Stimulated activated CD4-positive, alpha-beta T cell treated with anti-CD3 and anti-CD28 coated beads, Interleukin-15, amount 100 ng/mL, for 48 hours (primary cell): ENCODE results near the gene IGFBP5.

Experiments
- DNase-seq, 2 donors: peaks; one replicate each; pipeline ENCODE4 v3.0.0-alpha.2; 2020; ENCODE audit warnings: low read depth in 2 of 2

IGFBP5 gene

DNA sequence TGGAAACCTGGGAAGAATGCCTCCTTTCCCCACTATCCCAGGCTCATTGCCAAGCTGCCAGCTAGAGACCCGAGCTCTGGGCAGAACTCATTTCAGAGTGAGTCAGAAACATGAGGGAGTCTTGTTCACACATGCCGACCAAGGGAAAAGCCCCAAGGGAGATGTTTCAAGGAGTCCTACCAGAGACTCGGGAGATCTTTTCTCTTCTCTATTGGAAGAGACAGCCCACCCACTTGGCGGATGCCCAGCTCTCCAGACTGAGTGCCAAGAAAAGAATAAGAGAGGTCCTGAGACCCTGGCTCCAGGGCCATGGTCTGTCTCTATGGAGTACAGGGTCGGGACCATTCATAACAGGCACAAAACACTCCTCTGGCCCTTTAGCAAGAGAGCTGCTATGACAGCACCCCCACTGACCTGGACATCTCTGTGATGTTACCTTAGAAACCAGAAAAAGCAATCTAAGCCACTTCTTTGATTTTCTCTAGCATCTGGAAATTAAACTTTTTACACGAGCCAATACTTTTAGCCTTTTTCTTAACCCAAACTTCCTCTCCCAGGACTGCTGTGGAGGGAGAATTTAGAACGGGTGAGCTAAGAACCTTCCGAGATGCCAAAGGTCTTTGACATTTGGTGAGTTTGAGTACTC is 18.5 kb upstream of the IGFBP5 start:
- DNase-seq: no peak

DNA sequence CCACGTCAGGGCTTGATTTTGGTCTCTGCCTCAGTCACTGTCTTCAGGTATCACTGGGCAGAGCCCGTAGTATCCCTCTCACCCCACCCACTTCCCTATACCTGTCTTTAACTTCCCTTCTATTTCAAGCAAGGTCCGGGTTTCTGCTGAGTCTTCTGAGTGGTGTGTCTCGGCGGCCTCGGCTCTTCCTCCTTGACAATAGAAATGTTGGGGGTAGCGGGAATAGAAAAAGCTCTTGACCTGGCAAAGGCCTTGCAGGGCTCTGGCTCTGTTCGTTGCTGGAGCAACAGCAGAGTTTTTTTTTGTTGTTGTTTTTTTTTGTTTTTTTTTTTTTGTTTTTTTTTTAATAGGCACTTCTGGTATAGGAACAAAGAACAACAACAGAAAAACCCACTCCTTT is 16.0 kb upstream of the IGFBP5 start:
- no peak for DNase-seq

DNA sequence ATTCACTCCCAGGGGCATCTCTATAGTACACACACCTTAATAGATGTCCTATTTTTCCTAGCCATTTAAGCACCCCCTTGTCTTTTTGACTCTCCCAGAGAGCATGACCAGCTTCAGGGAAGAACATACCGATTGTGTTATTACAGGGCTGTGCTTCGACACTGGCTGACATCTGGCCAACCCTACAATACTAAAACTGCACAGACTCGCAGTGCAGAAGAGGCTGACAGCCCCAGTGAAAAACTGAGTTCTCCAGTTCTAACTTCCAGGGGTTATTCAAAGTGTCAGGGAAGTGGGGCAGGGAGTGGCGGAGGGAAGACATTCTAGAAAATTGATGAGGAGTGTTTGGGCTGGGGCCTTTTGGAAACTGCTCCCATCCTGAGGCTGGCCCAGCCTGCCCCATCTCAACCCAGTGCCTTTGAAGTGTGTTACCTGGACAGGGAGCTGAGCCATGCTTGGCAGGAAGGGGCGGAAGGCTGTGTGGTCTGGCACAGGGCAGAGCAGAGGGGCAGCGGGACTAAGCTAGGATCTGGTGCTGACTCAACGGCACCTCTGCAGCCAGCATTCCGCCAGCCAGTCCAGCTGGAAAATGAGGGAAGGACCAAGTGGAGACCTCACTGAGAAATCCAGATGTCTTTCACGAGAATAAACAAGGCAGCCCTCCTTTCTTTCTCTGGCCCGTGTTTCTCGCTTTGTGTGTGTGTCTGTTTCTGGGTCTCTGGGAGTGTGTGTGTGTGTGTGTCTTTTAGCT is 15.4 kb upstream of the IGFBP5 start:
- no peak for DNase-seq

DNA sequence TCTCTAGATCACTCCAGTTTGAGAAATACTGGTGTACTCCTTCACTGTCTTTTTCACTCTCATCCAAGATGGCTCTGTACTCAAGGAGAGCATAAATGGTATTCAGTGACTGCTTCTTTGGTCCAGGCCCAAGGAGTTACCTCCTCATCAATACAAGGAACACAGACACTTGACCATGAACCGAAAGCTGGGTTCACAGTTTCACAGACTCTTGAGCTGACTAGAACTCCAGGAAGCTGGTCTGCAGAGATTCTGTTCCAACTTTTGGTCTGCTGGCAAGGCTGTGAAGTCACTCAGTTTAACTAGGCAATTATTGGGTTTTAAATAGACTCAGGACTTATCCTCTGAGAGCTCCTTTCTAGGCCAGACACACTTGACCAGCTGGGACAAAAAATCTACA is 7.4 kb upstream of the IGFBP5 start:
- no peak for DNase-seq

DNA sequence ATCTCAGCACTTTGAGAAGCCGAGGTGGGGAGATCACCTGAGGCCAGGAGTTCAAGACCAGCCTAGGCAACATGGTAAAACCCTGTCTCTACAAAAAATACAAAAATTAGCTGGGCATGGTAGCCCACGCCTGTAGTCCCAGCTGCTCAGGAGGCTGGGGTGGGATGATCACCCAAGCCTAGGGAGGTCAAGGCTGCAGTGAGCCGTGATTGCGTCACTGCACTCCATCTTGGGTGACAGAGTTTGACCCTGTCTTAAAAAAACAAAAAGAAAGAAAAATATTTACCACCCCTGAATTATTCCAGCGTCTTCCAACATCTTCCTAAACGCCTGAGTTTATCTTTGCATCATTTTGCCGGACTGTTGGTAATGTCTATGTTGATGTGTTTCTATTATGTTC is 6.2 kb upstream of the IGFBP5 start:
- DNase-seq: no peak

DNA sequence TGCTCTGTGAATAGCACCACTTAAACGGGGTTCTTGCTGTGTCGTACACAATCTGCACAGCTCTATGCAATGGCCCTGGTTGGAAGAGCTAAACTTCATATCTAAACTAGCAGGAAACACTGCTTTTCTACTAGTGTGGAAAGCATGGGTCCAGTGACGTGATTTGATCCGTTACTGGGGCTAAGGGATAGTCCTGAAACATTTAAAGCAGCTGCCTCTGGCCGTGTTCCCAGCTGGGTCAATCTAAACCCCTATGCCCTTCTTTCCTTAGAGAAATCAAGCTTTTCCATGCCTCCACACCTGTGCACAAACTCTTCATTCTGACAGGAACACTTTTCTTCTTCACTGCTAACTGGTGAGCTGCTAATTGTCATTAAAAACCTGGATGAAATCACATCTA is 5.4 kb upstream of the IGFBP5 start:
- DNase-seq: no peak

DNA sequence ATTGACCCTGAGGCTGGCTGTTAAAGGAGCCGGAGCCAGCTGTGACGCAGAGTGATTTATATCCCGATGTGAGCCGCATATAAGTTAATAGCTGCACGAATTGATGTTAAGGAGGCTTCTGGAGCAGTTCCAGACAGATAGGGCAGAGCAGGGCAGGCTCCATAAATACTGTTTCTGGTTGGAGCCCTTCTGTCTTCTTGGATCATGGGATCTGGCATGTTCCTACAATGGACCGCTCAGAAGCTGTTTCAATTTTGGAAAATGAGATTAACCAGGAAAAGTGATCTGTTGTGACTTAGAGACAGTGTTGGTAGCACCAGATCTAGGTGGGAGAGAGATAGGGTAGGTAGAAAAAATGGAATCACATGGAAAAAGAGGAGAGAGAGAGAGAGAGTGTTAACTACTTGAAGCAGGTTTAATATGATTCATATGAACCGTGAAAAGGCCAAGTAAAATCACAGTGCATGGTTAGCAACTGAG is 4.8 kb upstream of the IGFBP5 start:
- DNase-seq: no peak

DNA sequence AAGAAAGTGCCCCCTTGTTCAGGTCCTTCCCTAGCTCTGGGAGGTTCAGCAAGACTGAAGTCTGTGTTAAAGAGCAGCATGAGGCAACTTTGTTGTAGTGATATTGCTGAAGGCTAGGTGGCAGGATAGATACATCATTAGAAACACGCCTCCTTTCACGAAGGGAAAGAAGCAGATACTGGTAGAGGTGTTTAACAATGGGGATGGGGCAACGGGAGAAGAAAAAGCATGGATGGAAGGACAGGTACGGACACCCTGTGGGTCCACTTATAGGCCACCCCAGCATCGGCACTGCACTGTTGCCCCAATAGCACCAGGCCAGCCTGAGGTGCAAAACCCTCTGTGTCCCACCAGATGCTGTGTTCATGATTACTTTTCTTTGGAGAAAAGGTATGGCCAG is 3.5 kb upstream of the IGFBP5 start:
- DNase-seq: no peak

DNA sequence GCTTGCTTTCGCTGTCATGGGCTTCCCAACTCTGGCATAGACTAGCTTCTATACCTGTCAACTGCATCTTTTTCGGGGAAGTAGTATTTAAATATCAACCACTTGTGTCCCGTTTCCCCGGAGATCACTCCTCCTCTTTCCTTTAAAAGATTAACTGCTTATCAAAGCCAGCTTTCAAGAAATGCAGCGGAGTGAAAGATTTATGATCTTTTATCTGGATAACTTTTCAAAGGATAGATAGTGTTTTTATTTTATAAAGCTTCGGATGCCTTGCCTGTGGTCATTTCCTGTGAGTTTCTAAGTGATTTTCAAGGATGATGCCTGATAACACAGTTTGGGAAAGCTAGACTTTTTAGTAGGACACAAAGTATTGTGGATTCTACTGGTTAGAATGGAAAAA is 2.9 kb upstream of the IGFBP5 start:
- no peak for DNase-seq

DNA sequence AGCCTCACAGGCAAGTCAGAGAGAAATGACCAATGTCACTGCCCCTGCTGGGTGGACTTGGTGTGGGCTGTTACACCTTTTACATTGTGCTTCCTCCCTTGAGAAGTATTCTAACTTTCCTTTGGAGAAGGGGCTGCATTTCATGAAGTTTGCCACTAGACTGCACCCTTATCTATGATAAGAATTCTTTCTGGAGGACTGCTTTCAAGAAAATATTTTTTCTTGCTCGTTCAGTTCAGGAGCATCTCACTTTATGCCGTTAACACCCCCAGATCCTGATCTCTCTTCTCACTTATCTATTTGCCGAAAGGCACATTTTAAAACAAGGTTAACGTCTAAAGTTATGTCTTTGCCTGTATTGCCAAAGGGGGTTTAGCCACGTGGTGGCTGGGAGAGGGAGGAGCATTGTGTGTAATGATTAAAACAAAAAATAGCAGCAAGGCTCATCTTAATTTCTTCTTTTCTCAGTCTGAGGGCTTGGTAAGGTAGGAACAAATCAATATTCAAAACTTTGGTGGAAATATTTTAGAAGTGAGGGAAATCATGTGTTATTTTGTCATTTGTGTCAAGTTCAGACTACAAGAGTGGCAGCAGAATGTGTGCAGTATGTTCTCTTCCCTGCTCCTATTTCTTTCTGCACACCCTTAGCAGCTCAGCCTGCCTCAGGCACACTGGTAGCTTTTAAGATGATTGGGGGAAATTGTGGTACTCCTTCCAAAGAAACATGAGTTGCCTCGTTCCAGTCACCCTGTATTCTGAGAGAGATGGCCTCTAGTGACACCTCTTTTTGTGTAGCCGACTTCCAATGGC is 1.6 kb upstream of the IGFBP5 start:
- no peak for DNase-seq

DNA sequence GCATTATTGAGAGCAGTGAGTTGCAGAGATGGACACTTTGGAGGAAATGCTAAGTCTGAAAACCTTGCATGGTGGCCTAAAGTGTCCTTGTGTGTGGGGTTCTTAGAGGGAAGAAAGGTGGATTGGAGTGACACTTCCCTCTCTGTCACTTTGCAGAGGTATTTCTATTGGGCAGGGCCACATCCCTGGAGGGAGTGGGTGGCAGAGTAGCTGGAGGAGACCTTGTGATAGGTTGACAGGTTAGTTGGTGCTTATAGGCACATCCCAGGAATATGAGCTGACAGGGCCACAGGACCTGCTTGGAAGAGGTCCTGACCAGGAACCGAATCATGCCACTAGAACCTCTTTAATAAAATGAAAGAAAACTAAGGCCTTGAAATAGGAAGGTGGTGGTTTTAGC is 972 bp upstream of the IGFBP5 start:
- no peak for DNase-seq

DNA sequence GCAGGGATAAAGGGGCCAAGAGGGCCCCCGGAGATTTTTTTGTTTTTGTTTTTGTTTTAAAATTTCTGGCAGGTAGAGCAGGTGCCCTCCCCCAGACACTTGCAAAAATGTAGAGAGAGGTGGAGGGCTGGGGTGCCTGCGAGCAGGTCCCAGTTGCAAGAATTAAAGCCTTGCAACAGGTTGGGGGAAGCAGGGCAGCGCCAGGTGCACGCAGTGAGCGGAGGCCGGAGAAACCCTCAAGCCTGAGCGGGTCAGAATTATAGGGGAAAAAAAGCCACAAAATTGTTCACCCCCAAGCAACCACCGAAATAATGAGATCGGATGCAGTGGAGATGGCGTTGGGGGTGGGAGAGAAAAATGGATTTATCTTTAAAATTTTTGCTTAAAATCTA is 527 bp downstream of the IGFBP5 start:
- no peak for DNase-seq

DNA sequence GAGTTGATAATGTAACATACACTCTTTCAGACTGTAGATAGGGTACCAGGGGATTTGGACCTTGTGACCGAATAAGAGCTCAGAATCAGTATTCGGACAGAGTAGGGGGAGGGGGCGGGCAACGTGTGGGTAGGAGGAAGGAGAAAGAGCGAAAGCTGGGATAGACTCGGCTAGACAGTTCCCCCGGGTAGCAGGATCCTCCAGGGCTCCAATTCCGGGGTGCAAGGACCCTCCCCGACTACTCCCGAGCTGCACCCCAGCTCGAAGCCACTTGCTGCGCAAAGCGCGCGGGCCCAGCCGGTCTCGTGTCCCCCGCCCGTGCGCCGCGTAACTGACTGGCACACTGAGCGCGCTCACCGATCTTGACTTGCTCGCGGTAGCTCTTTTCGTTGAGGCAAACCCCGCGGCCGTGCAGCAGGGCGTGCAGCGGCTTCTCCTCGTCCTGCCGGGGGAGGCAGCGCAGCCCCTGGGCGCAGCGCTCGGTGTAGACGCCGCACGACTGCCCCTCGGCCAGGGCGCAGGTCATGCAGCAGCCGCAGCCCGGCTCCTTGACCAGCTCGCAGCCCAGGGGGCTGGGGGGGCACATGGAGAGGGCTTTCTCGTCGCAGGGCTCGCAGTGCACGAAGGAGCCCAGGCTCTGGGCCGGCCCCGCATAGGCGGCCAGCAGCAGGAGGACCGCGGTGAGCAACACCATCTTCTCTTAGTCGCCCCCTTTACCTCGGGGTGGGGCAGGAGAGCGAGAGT is 1.1 kb downstream of the IGFBP5 start:
- DNase-seq: peak; percentile 22 to 32

DNA sequence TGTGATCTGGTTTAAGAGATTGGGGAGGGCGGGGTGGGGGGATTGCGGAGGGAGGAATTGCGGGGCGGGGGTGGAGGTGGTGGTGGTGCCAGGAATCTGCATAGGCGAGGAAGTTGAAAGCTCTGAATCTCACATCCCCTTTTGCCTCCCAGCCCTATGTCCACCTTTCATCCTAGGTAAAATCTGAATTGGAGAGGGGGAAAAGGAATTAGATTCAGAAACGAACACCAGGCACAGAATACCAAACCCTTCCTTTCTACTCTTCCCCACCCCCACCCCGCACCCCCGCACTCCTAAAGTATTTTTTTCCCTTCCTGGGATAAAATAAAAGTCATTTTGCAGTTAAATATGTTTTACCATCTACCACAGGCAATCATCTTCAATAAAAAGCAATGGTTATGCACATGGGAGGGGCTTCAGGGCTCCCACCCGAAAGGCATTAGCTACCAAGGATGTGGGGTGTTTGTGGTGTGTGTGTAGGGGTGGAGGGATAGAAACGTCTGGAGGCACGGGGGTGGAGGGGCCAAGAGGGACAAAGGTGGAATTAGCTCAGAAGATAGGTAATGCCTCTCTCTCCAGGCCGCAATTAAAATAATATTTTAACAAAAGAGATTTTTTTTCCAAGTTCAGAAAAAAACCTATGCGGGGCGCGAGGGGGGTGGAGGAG is 1.8 kb downstream of the IGFBP5 start:
- no peak for DNase-seq

DNA sequence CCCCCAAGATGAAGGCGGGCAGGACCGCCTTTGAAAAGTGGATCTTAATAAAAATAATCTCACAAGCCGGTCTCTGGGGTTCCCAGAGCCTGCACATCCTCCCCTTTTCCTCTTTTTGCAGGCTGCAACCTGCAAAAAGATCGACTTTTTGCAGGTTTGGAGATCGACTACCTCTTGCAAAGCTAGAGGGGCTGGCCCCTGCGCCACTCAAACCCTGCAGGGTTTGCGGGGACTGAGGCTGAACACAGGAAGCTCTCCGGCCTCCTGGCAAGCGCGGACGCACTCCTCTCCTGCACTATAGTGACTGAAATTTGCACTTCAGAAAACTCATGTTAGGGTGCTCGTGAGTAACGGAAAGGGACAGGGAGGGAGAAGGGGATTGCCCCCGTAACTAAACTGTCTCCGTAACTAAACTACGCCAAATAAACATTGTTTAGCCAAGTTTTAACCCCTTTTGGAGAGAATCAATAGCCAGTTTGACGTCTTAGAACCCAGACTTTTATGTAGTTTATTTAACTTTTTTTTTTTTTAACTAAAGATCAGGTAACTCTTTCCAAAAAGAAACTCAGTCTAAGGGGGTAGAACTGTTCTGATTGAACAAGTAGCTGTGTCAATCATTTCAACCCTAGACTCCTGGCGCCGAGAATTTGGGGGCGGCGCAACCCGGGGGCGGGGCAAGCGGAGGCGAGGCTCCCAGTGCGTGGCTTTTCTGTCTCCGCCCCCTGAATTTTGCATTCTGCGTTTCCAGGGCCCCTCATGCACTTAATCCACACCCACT is 2.5 kb downstream of the IGFBP5 start:
- DNase-seq: peak; percentile 32 to 64

DNA sequence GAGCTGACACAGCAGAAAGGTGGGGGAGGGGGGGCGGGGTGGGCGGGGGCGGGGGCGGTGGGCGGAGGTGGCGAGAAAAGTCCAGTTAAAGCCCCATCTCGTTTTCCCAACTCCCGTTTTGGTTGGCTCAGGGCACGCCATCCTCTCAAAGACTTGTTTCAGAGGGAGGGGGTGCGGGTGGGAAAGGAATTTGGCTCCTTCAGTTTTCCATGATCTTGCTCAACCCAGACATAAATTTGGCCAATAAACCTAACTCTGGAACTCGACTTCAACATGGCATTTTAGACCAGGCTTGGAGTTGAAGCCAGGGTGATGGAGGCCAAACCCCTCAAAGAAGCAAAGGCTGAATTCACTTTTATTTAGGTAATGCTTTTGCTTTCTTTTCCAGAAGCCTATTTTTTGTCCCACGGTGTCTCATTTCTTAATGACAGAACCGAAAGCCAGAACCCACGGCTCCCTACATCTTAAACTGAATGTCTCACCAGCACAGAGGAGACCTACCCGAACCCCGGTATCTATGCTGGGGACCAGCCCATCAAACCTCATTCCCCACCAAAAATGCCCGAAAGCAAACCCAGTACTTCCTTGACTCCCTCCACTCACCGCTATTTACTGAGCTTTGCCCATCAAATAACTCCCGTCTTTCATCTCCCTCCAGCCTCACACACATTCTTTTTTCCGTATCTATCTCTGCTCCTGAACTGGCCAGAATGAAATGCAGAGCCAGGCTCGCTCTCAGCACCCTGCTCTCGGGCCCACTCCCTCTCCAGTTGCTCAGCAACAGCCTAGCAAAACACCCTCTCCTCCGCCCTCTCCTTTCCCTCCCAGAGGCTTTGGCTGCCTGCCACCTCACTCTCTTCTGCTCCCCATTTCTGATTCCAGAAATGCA is 4.3 kb downstream of the IGFBP5 start:
- DNase-seq: no peak

DNA sequence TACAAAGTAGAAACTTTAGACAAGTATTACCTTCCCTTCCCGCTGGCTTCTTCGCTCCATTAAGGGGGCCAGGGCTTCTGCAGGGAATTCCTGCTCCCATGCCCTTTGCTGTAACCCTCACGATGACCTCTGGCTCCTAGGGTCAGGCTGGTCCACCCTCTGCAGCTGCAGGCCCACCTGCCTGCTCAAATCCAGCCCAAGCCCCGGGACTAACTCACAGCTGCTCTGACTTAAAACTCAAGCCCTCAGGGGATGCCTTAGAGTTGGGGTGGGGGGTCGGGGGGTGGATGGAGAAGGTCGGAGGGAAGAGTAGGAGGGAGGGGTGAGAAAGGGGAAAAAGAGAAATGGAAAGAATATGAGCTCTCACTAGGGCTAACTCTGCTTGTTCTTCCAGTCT is 4.9 kb downstream of the IGFBP5 start:
- DNase-seq: no peak

DNA sequence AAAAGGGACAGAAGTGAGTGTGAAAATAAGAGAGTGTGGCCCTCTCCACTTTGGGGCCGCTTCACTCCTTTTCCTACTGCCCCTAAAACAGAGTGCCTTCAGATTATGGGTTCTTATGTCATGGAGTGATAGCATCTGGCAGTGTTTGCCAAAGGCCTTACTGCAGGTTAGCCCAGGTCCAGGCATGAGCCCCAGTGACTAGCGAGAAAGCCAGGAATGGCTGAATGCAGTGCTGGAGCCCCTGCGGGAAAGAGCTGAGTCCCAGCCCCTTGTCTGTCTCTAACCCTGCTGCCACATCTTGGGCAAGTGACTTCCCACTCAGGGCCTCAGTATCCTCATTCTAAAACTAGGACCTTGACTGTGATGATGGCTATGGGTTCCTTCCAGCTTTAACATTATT is 6.0 kb downstream of the IGFBP5 start:
- no peak for DNase-seq

DNA sequence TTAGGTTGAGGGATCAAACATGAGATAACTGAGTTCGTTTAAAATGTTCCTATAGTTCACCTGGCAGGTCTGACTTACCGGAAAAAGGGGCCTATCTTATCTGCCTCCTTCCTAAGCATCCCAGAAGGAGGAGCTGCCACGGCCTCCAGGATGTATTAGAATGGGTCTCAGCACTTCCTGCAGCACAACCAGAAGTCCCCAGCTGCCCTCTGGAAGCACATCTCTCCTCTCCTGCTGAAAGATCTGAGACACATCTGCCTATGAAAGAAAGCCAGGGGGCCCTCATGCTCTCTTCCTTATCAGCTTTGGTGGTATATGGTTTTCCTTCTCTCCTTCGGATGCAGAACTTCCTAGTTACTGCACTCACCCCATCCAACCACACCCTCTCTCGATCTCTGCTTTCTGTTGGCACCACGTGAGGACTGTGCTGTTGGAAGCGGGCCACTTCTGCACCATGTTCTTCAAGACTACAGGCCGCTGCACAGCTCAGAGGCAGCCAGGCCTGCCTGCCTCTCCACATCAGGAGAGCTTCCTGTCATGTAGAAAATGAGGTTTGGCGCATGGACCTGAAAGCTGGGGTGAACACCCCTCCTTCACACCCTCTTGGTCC is 6.5 kb downstream of the IGFBP5 start:
- no peak for DNase-seq
